Inferior parietal cortex (tissue), 1 donor: ENCODE data around the gene ANO10.
"Not testable (repeated sequence)": the region's sequence is repeated elsewhere in the genome, so short reads cannot be mapped to it uniquely, and the experiment has no call there.

Experiments used
- DNase-seq: peaks from one replicate; pipeline ENCODE4 v3.0.0-alpha.2; 2016; ENCODE audit errors: extremely low spot score

Gene ANO10

DNA sequence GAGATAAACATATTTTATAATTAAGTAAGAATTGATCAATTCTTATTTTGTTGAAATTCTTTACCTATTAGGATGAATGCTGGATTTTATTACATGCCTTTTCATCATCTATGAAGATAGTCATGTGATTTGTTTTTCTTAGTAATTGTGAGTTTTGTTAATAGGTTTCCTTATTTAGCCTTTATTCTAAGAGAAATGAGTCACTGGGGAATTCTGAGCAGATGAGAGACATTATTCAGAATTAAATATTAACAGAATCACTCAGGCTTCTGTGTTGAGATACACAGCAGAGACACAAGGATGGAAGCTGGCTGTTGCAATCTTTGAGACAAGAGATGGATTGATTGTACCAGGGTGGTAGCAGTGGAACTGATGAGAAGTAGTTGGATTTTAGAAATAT, 7.4 kb upstream of the ANO10 start:
- DNase-seq, result no peak

DNA sequence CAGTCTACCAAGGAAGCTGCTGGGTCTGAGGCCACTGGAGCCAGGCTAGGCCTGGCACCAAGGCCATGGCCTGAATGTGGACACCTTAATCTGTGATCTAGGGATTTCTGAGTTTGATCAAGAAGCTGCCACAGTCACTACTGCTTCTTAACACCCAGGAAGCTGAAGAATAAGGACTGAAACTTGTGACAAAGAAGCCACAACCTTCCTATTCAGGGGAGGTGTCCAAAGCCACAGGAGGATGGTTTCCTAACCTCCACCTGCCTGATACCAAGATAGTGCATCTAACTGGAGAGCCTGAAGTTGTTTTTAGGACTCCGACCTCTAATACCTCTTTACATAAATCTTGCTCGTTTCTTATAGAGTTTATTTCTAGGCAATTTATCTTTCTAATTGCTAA, 5.5 kb upstream of the ANO10 start:
- no peak for DNase-seq

DNA sequence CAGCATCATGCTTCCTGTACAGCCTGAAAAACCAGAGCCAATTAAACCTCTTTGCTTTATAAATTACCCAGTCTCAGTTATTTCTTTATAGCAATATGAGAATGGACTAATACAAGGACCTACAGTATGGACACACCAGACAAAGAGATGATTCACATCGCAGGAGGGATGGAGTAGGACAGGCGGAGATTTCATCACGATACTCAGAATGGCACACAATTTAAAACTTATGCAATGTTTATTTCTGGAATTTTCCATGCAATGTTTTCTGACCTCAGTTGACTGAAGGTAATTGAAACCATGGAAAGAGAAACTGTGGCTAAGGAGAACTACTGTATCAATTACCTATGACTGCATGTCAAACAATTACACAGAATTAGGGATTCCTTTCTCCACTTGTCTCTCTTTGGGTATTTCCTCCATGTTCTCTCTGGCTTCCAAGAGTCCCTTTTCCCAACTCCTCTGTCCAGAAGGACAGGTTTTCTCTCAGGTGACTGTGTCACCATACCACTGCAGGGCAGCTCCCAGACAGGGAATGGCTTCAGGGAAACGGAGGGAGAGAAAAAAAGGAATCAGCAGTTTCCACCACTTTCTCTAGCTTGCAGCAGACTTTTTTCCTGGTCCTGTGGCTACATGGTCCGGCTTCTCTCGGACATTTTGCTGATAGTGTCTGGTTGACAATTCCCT, 3.0 kb upstream of the ANO10 start:
- no peak for DNase-seq

DNA sequence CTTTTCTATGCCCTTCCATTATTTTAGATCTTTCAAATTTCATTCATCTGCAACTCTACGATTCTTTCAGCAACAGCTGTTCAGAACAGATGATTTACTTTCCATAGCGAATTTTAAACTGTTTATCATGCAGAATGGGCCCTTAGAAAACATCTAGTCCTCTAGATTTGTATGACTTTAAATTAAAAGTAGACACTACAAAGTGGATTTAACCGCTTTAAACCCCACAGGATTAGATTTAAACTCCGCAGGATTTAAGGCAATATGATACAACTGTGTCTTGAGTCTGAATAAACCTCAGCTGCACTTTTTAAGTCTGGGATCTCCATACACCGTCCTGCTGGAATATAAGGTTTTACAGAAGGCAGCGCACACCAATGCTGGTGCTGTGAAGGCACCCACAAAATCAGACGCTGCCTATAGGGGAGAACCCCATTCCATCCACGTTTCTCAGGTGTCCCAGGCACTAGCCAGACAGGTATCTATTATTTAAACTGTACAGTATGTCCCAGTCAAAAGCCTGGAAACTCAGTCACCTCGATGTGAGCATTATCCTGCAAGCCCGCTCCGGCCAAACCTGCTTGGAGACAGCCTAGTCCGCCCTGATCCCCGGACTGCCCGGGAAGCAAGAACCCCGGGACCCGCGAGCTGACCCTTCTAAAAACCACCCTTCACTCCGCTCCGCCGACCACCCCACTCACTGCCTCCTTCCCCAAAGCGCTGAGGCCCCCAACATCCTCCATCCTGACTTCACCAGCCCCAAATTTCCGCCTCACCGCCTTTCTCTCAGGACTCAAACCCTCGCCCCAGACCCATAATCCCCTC, 768 bp downstream of the ANO10 start:
- DNase-seq, result peak; percentile 32

DNA sequence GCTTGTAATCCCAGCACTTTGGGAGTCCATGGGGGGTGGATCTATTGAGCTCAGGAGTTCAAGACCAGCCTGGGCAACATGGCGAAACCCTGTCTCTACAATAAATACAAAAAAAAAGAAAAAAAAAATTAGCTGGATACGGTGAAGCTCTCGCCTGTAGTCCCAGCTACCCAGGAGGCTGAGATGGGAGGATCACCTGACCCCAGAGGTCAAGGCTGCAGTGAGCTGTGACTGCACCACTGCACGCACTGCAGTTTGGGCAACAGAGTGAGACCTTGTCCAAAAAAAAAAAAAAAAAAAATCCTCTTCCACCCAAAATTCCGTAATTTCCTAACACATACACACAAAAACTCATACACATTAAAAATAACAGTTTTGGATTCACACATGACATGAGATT, 2.2 kb downstream of the ANO10 start:
- no peak for DNase-seq

DNA sequence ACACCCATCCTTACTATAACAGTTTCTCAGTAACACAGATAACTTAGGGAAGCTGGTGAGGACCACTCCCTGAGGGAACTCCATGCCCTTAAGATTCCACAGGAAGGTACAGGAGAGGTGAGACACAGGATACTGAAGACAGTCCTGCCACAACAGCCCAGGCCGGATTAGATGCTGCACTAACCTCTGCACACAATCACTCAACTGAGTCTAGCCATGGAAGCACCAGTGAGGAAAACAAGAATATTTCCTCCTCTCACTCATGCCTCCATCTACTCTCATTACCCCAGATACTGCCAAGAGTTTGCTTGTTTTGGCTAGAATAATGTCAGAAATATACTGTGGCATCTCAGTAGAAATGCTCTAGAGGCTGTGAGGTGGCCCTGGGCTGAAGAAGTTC, 3.7 kb downstream of the ANO10 start:
- no peak for DNase-seq

DNA sequence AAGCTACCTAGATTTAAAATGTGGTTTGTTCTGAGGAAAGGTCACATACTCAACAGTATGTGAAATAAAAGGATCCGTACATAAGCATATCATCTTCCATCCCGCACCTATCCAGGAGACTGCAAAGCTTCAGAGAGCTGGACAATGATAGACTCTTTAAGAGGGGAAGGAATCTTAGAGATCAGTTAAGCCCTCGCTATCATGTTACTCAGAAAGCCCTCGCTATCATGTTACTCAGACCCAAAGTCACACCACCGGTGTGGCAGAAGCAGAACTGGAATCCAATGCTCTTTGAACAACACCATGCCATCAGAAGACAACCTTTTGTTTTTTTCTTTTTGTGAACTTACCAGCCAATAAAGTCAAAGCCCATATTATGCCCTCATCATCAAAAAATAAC, 5.8 kb downstream of the ANO10 start:
- no peak for DNase-seq

DNA sequence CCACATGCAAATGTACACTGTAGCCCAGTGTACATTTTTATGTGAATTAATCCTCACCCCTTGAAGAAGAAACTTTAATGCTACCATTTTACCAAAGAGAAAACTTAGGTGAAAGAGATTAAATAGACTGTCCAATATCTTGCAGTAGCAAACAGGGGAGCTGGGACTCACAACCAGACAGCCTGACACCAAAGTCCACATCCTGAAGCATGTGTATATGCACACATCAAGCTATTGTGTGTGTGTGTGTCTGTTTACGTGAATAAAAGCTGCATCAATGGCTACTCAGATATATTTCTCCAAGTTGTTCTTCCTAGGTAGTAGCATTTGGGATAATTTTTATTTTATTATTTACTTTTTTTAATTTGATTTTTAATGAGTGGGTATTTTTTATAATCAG, 6.7 kb downstream of the ANO10 start:
- DNase-seq, result no peak

DNA sequence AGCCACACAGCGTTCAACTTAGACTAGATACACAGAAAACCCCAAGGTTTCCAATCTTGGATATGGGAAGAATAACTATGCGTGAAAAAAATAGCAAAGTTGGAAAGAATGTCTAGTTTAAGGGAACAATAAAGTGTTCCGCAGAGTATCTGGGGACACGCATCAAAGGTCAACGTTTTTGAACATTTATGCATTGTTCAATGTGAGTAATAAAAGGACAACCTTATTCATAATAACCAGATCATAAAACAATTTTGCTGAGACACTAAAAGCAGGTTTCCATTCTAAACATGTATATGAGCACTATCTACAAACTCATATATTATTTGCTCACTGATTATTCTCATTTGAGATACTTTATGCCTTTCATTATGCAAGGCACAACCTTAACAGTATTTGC, 7.8 kb downstream of the ANO10 start:
- no peak for DNase-seq

DNA sequence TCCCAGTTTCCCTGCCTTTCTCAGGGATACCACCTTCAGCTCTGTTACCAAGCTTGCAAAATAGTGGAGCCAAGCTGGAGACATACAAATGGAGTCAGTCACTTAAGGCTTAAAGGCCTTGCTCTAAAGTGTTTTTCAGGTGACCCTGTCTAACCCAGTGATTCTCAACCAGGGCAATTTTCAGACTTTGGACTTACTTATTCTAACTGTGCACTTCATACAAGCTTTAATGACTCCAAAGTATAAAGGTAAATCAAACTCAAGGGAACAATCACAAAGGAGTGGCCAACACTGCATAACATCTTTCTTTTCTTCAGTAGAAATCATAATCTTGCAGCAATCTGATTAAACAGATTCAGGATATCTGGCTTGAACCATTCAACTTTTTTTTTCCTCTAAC, 9.4 kb downstream of the ANO10 start:
- no peak for DNase-seq

DNA sequence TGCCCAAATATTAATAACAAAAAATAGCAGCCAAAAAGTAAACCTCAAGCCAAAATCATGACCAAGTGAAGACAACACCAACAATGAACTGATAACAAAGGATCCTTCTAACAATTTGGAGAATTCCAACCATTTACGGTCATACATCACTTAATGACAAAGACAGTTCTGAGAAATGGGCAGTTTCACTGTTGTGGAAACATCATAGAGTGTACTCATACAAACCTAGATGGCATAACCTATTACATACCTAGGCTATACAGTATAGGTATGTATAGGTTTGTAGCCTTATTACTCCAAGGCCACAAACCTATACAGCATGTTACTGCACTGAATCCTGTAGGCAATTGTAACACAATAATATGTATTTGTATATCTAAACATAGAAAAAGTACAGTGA, 12.4 kb downstream of the ANO10 start:
- no peak for DNase-seq

DNA sequence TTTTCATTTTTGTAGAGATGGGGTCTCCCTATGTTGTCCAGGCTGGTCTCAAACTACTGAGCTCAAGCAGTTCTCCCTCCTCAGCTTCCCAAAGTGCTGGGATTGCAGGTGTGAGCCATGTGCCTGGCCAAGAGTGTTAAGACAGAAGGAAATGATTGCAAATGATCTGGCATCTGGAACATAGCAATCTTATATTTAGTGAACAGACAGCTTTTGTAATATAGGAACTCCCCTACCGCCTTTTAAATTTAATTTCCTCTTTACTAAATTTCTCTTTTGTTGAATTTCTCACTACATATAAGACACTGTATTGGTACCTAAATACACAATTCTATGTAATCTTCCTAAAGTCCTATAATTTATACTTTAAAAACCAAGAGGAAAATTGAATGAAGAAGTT, 13.1 kb downstream of the ANO10 start:
- no peak for DNase-seq

DNA sequence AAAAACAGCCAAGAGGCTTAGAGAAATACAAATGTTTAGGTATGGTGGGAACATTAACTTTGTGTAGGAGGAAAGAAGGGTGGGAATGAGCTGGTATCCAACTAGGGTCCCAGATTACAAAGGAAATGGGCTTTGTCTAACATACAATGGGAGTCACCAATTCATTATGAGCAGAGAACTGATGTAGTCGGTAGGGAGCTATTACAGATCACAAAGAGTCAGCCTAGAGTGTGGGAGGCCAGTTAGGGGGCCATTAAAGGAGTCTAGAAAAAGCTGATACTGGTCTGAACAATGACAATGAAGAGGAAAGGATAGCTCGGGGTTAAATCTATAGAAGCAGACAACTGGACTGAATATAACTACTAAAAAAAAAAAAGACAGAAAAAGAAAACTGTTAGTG, 15.5 kb downstream of the ANO10 start:
- DNase-seq, result no peak

DNA sequence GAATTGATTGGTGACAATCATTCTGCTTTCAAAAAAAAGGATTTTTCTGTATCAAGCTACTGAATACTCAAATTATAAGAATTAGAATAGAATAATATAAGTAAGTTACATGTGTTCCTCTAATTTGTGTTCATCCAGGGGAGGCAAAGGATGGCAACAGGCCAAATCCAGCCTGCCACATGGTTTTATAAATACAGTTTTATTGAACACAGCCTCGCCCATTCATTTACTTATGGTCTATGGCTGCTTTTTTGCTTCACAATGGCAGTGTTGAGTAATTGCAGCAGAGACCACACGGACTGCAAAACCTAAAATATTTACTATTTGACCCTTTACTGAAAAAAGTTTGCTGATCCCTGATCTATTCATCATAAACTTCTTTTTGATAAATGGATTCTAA, 21.9 kb downstream of the ANO10 start:
- DNase-seq, result not testable (repeated sequence)

DNA sequence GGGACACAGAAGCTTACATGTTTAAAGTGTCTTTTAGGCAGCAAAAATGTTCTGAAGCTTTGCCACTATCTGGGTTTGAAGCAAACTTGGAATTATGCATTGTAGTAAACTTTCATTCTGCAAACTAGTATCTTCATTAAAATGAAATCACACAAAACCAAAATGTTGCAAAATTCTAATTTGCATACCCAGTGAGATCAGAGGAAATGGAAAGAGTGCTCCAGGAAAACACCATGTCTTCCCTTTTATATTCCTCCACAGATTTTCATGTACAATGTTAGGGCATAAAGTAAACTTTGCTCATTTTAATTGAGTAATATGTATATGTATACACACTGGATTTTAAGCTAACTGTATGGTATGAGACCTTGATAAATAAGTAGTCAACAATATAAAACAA, 23.9 kb downstream of the ANO10 start:
- DNase-seq, result no peak

DNA sequence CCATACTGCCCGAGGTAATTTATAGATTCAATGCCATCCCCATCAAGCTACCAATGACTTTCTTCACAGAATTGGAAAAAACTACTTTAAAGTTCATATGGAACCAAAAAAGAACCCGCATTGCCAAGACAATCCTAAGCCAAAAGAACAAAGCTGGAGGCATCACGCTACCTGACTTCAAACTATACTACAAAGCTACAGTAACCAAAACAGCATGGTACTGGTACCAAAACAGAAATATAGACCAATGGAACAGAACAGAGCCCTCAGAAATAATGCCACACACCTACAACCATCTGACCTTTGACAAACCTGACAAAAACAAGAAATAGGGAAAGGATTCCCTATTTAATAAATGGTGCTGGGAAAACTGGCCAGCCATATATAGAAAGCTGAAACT, 25.6 kb downstream of the ANO10 start:
- DNase-seq, result not testable (repeated sequence)

DNA sequence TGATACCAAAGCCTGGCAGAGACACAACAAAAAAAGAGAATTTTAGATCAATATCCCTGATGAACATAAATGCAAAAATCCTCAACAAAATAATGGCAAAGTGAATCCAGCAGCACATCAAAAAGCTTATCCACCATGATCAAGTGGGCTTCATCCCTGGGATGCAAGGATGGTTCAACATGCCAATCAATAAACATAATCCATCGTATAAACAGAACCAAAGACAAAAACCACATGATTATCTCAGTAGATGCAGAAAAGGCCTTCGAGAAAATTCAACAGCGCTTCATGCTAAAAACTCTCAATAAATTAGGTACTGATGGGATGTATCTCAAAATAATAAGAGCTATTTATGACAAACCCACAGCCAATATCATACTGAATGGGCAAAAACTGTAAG, 26.5 kb downstream of the ANO10 start:
- not testable (repeated sequence) for DNase-seq

DNA sequence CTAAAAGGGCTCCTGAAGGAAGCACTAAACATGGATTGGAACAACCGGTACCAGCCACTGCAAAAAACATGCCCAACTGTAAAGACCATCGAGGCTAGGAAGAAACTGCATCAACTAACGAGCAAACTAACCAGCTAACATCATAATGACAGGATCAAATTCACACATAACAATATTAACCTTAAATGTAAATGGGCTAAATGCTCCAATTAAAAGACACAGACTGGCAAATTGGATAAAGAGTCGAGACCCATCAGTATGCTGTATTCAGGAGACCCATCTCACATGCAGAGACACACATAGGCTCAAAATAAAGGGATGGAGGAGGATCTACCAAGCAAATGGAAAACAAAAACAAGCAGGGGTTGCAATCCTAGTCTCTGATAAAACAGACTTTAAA, 28.2 kb downstream of the ANO10 start:
- not testable (repeated sequence) for DNase-seq

DNA sequence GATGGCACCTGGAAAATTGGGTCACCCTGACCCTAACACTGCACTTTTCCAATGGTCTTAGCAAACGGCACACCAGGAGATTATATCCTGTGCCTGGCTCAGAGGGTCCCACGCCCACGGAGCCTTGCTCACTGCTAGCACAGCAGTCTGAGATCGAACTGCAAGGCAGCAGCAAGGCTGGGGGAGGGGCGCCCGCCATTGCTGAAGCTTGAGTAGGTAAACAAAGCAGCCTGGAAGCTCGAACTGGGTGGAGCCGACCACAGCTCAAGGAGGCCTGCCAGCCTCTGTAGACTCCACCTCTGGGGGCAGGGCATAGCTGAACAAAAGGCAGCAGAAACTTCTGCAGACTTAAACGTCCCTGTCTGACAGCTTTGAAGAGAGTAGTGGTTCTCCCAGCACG, 29.9 kb downstream of the ANO10 start:
- not testable (repeated sequence) for DNase-seq

DNA sequence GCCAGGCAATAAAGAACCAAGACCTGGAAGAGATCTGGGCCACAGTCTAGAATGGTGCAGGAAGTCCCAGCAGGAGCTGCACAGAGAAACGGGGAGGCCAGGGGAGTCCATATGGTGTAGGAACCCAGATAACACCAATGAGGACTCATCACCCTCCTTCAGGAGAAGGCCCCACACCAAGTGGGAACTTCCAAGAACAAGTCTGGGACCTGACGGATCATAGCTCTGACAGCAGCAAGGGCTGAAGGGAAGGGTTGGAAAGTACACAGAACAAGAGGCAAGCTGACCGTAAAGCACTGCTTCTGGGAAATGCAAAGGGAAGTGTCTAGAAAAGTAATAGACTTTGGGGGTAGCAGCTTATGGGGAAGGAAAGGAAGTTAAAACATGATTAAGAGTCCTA, 34.5 kb downstream of the ANO10 start:
- no peak for DNase-seq

DNA sequence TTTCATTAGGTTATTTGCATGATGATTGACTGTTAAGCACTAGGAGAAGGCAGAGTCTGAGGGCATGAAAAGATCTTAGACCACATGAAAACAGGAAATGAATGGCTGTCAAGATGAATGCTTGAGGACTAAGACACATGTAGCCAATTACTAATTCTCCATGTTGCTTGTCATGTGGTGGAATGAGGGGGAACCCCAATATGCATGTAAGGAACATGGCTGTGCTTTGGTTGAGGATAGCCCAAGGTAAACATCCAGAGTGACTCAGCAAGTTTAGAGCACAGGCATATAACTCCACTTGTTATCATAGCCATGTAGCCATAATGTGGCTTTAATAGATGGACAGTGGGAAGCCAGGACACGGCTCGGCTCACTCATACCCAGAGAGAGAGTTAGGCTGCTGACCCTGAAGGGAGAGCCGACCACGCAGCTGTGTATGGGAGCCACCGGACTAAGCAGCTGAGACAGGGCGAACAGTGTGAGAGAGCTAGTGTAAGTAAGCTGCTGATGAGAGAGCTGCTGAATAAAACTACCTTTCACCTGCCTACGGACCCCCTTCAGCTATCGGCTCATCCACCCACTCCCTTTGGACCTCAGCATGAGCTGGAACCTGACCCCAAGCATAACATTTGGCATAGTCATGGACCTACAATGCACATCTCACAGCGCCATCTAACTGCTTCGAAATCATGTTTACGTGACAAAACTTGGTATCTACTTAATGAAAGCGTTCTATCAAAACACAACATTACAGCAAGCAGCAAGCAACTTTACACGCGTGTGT, 37.6 kb downstream of the ANO10 start:
- DNase-seq, result no peak

DNA sequence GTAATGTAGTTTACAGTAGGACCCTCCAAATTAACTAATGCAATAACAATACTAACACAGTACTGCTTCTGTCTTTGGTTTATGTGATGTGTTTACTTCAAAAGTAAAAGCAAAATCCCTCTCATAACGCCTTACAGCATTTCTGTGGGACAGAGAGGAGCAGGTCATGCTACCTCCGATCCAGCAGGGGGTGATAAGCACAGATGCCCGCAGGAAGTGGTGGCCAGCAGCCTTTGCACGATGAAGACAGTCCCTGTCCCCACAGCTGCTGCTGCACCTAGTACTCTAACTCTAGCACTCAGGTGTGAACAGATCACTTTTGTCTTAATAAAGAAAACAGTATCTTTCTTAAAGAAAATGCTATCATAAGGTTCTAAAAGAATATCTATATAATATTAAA, 38.3 kb downstream of the ANO10 start:
- DNase-seq, result no peak

DNA sequence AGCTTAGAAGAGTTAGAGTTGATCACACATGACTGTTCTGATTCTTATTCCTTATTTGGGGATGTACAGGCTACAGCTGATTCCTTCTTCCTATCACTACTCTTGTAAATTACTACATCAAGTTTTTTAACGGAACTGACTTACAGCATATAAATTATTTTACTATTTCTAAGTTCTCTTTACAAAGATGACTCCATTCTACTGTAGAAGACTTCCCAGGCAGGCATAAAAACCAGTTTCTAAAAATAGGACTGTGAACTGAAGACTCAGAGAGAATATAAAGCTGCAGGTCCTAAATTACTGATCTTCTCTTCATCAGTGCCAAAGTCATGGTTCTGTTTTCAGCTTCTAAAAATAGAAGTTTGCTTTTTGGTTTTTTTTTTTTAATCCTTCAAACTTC, 38.9 kb downstream of the ANO10 start:
- DNase-seq, result no peak
